Panc1 (cell line): ENCODE data around the gene HMCES.

Source experiments
- POLR2AphosphoS5 ChIP-seq: IDR thresholded peaks from 2 replicates; pipeline ENCODE4 v1.6.1; 2012; ENCODE audit warnings: mild to moderate bottlenecking, low read depth, low read length, moderate library complexity
- SIN3A ChIP-seq: IDR thresholded peaks from 2 replicates; pipeline ENCODE4 v1.6.1; 2012; ENCODE audit warnings: low read depth, mild to moderate bottlenecking, low read length, moderate library complexity, borderline replicate concordance; ENCODE audit not compliant: insufficient read depth
- TCF7L2 ChIP-seq: IDR thresholded peaks from 2 replicates; pipeline ENCODE4 v1.6.1; 2011; ENCODE audit warnings: mild to moderate bottlenecking, low read depth, low read length, inconsistent platforms
- TF ChIP-seq, protein P1 (sequence below): fragments of 450-650 bp; IDR thresholded peaks from 2 replicates; pipeline ENCODE4 v1.5.1; 2017; ENCODE audit warnings: mild to moderate bottlenecking
- TF ChIP-seq, protein P2 (sequence below), 2 experiments: IDR thresholded peaks; 2 replicates each; pipeline ENCODE4 v1.6.1; 2011 to 2012; ENCODE audit warnings: low read depth in 2 of 2, control low read depth in 1 of 2, low read length in 1 of 2, mild to moderate bottlenecking in 1 of 2, moderate library complexity in 1 of 2; ENCODE audit not compliant: insufficient read depth in 1 of 2

DNA sequence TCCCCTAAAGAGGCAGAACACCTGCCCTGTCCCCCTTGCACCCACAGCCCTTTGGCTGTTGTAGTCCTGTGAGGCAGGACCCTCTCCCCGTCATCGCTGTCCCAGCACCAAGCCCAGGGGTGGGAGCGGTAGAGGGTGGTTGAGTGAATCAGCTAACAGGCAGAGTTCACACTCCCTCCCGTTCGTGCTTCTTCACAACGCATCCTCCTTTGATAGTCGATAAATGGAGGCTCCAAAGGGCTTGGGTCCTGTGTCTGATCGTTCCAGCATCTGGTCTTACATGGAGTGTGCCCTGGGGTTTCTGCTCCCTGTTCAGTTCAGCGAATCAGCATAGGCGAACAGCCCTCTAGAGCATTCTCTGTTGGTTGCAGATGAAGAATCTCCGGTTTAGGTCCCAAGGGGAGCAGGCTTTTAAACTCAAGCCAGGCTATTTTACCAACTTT, 820 bp upstream of the HMCES start:
- TF ChIP-seq, protein P1, sequence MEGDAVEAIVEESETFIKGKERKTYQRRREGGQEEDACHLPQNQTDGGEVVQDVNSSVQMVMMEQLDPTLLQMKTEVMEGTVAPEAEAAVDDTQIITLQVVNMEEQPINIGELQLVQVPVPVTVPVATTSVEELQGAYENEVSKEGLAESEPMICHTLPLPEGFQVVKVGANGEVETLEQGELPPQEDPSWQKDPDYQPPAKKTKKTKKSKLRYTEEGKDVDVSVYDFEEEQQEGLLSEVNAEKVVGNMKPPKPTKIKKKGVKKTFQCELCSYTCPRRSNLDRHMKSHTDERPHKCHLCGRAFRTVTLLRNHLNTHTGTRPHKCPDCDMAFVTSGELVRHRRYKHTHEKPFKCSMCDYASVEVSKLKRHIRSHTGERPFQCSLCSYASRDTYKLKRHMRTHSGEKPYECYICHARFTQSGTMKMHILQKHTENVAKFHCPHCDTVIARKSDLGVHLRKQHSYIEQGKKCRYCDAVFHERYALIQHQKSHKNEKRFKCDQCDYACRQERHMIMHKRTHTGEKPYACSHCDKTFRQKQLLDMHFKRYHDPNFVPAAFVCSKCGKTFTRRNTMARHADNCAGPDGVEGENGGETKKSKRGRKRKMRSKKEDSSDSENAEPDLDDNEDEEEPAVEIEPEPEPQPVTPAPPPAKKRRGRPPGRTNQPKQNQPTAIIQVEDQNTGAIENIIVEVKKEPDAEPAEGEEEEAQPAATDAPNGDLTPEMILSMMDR = no peak
- TF ChIP-seq, protein P2, sequence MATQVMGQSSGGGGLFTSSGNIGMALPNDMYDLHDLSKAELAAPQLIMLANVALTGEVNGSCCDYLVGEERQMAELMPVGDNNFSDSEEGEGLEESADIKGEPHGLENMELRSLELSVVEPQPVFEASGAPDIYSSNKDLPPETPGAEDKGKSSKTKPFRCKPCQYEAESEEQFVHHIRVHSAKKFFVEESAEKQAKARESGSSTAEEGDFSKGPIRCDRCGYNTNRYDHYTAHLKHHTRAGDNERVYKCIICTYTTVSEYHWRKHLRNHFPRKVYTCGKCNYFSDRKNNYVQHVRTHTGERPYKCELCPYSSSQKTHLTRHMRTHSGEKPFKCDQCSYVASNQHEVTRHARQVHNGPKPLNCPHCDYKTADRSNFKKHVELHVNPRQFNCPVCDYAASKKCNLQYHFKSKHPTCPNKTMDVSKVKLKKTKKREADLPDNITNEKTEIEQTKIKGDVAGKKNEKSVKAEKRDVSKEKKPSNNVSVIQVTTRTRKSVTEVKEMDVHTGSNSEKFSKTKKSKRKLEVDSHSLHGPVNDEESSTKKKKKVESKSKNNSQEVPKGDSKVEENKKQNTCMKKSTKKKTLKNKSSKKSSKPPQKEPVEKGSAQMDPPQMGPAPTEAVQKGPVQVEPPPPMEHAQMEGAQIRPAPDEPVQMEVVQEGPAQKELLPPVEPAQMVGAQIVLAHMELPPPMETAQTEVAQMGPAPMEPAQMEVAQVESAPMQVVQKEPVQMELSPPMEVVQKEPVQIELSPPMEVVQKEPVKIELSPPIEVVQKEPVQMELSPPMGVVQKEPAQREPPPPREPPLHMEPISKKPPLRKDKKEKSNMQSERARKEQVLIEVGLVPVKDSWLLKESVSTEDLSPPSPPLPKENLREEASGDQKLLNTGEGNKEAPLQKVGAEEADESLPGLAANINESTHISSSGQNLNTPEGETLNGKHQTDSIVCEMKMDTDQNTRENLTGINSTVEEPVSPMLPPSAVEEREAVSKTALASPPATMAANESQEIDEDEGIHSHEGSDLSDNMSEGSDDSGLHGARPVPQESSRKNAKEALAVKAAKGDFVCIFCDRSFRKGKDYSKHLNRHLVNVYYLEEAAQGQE (IDR thresholded peaks at IDR 0.05; ENCODE audit: insufficient read depth in 1 of 2, low read depth in 2 of 2, low read length in 1 of 2) = no peak
- no peak for TF ChIP-seq SIN3A
- TF ChIP-seq POLR2AphosphoS5 = no peak
- TF ChIP-seq TCF7L2 = no peak
